Activated CD8-positive, alpha-beta memory T cell treated with anti-CD3 and anti-CD28 coated beads, Interleukin-2, amount 50 U/mL, for 1 hour (primary cell): ENCODE results near the gene LRP6.

Experiments used
- DNase-seq: peaks from one replicate; pipeline ENCODE4 v3.0.0-alpha.2; 2020; ENCODE audit errors: extremely low read depth

The LRP6 gene

DNA sequence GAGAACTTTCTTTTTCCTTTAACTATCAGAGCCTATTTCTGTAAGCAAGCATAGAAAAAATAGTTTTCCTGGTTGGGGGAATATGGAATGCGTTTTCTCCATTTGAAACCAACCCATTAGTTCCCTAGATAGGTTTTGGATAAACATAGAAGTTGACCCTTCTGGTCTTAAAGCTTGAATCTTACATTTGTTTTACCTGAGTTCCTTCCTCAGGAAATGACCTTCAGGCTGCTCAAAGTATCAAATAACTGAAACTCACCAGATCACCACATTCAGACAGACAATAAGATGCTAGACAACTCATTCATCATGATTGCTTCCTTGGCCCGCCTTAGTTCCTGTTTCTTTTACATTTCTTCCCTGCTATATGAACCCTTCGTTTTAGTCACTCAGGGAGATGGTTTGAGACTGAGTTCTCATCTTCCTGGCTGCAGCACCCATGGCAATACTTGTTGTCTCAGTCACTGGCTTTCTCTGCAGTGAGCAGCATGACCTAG lies 52.2 kb downstream of the LRP6 start:
- DNase-seq = no peak

DNA sequence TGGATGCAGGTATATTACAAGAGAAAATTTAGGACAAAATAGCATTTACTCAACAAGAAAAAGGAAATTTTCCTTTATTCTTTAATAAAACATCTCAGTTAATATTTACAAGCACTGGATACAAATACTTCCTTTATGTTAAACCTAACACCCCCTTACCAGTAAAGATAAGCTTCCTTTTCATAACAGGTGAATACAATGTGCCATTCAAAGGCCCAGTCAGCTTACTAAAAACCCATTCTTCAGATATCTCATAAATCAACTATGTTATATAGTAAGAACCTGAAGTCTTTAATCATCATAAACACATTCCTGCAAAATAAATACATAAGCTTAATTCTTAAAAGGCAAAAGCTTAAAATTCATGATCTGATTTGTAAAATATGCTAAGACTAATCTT lies 52.6 kb downstream of the LRP6 start:
- DNase-seq = no peak

DNA sequence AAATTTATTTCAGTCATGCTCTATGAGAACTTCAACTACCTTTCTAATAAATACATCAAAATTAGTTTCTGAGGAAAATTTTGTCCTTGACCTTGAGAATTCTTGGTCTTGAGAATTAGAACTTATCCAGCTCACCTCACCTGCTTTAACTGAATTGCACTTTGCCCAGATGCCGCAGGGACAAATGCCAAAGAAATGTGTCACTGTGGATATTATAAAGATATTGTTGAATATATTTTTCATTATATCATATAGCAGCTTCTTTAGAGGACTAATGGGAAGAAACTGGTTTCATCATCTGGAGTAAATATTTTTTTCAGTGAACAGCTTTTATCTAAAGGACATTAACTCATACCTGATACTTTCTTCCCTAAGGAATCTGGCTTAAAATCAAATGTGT lies 54.1 kb downstream of the LRP6 start:
- no peak for DNase-seq

DNA sequence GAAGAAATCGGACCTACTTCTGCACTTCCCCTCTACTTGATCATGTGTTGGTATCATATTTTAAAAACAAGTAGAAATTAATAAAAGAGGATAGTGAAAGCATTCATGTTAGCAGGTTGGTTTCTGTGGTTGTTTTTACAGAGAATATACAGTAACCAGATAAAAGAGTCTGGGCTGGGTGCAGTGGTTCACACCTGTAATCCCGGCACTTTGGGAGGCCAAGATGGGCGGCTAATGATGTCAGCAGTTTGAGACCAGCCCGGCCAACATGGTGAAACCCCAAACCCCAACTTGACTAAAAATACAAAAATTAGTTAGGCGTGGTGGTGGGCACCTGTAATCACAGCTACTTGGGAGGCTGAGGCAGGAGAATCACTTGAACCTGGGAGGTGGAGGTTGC lies 55.9 kb downstream of the LRP6 start:
- DNase-seq = peak; percentile 2

DNA sequence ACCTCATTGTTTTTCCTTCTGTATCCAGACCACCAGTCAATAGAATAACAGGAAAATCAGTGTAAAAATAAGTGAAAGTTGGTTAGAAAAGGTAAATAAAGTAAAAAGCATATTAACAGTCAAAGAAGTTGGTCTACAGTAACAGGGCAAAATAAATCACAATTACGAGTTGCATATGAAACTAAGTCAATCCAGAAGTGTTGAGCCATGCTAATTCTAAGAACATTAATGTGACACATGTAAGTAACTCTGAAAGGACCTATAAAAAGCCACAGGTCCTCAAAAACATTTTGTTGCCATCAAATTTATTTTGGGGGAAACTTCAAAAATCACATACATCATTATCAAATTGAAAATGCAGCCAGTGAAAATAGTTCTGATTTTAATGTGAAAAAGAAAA lies 56.4 kb downstream of the LRP6 start:
- no peak for DNase-seq

DNA sequence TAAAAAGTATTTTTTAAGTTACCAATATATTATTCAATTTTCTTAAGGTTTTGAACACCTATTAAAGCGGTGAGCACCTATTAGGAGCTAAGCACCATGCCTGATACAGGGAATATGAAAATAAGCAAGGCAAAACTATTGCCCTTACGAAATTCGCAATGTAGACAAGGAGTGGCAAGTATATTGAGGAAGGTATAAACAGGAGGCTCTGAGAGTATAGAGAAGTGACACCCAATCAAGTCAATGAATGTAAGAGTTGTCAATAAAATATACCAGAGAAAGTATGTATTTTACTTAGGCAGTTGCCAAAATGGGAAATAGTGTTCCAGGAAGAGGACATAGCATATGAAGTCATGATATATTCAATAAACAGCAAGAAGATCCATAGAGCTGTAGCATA lies 57.2 kb downstream of the LRP6 start:
- no peak for DNase-seq

DNA sequence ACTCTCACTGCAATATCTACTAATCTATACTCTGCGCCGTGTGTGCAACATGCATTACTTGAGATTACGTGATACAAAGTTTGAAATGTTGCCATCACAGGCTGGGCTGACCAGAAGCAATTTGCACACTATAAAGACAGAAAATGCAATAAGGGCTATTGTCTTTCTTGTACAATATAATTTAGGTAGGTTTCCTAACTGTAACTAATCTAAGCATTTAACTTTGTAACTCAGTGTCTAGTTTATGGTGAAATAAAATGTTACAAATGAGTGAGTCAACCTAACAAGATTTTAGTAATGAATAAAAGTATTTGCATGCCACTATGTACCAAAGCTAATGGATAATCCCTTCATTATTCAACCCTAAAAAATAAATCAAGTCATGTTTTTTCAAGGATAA lies 57.8 kb downstream of the LRP6 start:
- DNase-seq = no peak

DNA sequence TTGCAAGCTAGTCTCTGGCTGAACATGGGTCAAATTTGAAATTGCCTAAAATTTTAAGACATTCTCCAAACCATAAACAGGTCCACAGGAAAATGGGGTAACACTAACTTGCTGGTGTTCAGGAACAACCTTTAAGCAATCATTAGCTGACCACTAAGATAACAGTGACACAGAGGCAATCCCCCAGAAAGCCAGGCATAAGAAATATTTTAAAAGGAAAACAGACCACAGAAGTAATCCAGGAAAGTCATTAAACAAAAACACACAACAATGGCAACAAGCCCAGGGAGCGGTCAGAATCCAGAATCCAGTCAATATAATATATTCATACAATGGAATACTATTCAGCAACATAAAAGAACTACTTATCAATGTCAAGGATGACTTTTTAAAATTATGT lies 59.1 kb downstream of the LRP6 start:
- no peak for DNase-seq

DNA sequence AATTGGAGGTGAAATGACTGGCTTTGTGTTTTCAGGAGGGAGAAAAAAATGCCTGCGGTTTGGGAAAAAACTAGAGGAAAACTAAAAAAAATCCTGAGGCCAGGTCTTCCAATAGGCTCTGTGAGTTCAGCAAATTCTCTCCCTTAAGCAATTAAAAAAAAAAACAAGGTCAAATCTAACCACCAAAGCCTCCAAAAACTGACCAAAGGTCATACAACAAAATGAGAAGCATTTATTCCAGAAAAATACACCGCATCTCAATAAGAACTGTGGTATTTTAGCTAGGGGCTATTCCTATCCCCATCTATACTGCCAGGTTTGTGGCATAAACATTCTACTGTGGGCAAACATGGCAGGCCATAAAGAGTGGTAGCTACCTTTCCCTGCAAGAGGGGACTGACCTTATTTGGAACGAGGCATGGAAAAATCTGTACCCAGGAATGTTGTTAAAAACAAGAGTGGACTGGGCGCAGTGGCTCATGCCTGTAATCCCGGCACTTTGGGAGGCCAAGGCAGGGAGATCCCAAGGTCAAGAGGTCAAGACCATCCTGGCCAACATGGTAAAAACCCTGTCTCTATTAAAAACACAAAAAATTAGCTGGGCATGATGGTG lies 60.0 kb downstream of the LRP6 start:
- no peak for DNase-seq

DNA sequence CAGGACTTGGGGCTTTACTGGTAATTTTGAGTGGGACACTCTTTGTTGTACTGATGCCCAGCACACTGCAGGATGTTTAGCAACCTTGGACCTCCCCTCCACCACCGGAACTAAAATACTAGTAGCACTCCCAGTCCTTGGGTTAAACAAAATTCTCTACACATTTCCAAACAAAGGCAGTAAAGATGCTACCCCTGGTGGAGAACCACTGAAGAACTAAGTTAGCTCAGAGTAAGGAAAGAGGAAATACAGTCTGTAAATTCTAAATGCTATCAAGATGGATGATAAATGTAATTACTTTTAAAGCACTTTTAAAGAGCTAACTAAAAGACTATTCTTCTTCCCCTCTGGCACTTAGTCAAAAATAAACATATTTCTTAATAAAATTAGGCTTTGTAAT lies 64.1 kb downstream of the LRP6 start:
- no peak for DNase-seq

DNA sequence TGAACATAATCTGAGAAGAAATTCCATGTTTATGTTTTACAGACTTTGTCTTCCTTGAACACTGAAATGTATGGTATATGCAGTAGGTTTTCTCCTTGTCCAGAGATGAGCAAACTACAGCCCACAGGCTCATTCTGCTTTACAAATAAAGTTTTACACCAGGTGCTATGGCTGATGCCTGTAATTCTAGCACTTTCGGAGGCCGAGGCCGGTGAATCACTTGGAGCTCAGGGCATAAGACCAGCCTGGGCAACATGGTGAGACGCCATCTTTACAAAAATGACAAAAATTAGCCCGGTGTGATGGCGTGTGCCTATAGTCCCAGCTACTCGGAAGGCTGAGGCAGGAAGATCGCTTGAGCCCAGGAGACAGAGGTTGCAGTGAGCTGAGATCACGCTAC lies 64.7 kb downstream of the LRP6 start:
- no peak for DNase-seq

DNA sequence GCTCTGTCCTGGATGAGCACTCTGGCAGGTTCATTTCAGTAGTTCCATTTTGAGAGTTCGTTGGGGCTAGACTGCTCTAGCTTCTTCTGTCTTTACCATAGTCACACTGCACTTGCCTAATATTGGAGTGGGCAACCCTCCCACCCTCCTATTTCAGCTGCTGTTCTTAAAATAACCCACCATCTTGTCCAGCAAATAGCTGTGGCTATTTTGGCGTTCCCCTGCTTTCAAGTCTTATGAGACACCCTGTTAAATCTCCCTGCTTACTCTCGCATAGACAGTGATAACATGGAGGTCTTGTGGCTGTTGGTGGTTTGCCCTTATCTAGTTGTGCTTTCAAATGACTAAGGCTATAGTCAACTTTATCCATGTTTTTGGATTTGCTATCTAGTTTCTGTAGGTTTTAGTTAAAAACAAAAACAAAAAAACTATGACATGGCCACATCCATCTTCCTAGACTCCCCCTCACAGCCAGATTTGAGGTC lies 65.5 kb downstream of the LRP6 start:
- DNase-seq = no peak

DNA sequence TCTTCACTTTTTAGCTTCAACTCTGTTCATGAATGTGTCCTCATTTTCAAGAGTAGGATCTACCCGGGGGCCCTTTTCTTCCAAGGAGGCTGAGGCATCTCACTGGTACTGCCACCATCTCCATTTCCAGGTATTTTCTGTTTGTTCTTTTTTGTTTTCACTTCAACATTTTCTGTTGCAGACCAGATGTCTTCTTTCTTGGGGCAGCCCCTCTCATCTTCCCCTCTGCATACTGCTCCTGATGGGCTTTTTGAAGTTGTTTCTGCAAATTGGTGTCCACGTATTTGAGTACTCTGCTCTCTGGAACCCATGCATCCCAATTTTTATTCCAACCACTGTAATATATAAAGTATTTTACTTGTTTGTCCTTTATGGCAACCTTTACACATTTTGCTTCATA lies 66.5 kb downstream of the LRP6 start:
- no peak for DNase-seq

DNA sequence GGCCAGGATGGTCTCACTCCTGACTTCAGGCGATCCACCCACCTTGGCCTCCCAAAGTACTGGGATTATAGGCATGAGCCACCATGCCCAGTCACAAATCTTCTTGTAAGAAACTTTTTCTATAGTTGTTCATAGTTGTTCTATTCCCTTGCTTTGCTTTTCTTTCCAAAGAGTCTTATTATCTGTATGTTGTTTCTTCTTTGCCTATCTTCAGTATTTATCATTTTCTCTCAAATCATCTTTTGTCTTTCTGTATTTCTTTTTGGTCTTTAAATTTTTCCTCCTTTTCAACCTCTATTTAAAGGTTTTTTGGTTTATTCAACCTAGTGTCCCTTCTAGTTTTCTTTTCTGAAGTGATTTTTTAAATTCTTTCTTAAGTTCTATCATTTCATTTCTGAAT lies 68.7 kb downstream of the LRP6 start:
- no peak for DNase-seq

DNA sequence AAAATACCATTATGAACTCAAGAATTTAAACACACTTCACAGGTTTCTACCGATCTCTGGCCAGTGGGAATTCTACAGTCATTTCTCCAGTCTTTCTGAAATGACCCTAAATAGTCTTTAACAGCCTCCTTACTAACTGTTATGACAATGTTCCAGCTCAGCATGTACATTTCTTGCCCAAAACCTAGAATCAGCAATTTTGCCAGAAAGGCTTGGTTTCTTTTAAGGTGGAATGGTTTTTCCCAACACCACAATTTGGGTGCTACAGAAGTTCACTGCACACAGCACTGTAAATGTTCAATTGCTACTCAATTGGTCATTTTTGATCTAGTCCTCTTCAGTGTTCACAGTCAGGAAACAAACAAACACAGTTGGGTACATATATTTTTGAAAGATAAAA lies 69.7 kb downstream of the LRP6 start:
- no peak for DNase-seq

DNA sequence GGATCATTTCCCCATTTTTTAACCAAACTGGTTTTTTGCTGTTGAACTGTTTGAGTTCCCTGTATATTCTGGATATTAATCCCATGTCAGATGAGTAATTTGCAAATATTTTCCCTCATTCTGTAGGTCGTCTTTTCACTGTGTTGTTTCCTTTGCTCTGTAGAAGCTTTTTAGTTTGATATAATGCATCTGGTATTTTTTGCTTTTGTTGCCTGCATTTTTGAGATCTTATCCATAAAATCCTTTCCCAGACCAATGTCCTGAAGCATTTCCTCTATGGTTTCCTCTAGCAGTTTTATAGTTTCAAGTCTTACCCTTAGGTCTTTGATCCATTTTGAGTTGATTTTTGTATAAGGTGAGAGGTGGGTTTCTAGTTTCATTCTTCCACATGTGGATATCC lies 71.3 kb downstream of the LRP6 start:
- DNase-seq = no peak

DNA sequence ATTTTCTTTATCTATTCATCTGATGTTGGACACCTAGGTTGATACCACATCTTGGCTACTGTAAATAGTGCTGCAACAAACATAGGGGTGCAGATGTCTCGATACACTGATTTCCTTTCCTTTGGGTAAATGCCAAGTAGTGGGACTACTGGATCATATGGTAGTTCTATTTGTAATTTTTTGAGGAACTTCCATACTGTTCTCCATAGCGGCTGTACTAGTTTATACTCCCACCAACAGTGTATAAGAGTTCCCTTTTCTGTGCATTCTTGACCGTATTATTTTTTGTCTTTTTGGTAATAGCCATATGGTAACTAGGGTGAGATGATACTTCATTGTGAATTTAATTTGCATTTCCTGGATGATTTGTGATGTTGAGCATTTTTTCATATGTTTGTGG lies 71.8 kb downstream of the LRP6 start:
- DNase-seq = no peak

DNA sequence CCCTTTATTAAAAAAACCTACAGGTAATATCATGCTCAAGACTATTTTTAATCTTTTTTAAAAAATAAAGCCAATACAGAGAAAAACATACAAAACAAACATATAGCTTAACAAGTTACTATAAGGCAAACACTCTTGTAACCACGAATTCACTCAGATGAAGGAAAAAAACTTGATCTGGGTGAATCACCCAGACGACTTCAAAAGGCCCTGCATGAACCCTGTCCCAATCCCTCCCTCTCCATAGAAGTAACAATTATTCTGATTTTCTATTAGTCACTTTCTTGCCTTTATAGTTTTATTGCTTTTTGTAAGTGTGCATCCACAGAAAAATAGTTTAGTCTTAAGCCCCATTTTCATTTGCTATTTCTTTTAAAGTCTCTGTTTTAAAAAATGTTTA lies 72.6 kb downstream of the LRP6 start:
- no peak for DNase-seq

DNA sequence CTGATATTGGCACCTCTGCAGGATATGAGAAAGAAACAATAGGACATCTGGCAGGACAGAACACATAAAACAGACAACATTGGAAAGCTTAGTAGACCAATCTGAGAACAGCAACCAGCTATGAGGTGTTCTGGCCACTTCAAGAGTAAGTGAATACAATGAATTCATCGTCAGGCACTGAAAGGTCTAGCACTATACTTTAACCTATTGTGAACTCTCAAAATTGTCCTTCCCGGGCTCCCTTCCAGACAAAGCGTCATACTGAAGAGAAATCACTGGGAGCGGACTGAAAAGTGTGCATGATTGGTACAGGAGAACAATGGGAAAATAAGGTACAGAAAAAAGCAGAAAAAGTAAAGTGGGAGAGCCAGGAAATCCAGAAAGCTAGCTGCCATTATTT lies 75.8 kb downstream of the LRP6 start:
- no peak for DNase-seq

DNA sequence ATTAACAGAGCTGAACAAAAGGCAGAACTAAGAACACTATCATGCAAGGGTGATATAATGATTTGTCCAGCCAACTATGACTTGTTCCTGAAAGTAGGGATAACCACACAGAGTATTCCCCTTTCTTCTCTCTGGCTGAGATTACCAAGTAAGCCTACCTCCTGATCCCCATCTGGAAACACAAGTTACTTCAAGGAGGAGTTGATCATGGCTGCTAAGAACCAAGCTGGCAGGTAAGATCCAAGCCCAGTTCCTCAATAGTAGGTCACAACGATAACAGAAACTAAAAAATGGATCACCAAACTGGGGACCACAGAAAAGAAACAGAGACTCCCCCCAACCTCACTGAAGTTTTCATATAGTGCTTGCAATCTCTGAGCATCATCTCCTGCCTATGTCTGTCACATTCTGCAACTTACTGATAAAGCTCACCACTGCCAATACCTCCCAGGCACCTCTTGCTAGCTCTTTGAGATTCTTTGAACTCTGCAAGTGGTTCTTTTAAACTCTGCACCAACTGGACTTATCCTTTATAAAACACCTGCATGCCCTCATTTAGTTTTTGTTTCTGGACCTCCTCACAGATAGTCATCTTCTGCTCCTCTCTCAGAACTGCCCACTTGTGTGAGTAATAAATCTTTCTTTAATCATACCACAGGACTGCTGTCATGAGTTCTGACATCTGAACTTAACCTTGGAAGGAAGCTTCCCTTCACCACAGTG lies 76.6 kb downstream of the LRP6 start:
- DNase-seq = no peak

DNA sequence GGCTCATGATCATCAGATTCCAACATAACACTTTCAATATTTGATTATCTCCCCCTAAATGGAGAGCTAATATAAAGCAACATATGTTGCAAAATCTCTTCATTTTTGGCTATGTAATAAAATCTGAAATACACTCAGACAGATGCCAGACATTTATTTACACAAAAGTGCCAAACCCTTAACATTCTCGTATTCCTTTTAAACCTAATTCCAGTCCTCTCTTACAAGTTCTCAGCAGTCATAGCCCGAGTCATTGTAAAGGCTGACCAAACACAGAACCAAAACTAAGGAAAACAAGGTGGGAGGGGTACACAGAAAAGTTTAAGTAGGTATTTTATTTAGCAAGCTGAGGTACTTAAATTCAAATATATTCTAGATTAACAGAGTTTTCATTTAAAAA lies 81.4 kb downstream of the LRP6 start:
- no peak for DNase-seq

DNA sequence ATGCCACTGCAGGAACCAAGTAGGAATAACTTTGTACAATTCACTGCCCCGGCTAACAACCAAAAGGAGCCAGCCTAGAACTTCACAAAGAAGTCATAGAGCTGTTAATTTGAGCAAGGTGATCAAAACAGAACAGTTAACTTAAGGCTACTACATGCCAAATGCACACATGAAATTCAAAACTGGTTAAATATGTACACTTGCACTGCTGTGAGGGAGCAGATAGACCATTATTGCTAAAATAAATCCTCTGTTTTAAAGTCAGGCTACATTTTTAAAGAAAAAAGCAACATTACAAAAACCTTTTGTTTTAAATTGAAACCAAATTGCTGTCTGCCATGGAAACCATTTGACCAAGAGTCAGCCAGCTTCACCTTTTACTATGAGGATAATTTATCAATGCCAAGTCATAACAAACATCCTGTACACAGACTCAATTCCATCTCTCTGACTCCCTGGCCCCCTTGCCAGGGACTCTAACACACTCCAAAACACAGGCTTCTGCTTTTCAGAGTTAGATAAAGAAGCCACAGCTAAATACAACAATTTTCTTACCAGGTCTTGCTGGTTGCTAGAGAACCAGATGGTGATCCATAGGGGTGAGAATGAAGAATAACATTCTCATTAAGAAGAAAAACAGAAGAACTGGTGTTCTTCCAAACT lies 84.0 kb downstream of the LRP6 start:
- no peak for DNase-seq

DNA sequence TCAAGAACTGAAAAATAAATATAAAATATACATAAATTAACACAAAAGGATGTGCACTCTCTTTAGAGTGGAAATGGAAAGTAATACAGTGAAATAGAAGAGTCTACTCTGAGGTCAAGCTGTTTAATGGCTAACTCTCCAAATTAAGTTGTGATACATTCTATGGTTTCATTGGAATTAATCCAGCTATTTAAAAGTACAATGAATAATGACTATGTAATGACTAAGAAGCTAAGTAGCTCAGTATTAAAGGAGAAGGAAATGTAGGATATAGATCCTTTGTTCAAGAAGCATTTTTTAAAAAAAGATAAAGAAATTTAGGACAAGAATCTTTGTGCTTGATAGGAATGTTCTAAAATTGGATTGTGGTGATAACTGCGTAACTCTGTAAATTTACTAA lies 85.3 kb downstream of the LRP6 start:
- no peak for DNase-seq
